8988T (cell line): ENCODE measurements around the gene OTUB1.
"Not testable (repeated sequence)": the region's sequence is repeated elsewhere in the genome, so short reads cannot be mapped to it uniquely, and the experiment has no call there.

Experiments
- DNase-seq: peaks from one replicate; pipeline ENCODE4 v3.0.0; 2011

Gene OTUB1, protein sequence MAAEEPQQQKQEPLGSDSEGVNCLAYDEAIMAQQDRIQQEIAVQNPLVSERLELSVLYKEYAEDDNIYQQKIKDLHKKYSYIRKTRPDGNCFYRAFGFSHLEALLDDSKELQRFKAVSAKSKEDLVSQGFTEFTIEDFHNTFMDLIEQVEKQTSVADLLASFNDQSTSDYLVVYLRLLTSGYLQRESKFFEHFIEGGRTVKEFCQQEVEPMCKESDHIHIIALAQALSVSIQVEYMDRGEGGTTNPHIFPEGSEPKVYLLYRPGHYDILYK

DNA sequence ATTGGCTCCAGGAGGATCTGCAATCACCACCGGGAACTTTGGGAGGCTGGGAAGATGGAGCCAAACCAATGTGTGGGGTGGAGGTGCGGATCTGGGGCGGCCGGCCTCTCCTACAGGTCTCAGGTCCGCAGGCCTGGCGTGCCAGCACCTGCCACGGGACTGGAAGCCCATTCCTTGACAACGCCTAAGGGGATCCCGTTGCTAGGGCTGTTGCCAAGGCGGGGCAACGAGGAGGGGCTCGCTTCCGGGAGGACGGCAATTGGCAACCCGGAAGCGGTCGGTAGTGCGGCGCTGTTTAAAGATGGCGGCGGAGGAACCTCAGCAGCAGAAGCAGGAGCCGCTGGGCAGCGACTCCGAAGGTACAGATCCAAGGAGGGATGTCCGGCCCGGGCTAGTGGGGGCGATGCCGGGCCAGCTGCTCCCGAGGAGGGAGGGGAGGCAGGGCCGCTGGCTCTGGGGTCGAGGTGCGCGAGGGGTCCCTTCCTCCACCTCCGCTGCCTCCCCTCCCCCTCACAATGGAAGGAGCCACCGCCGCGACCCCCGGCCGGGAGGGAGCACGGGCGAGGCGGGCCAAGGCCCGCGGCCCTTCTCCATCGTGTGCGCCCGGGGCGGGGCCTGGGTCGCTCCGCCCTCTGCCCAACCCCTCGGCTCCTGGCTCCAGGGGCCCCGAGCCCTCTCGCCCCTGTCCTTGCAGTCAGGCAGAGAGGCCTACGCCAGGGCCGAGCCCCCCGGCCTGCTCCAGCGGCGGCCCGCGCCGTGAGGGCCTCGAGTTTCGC, at the start of gene OTUB1:
OTUB1 (plus strand) TSS at position 283 of the 776 bp plus-strand sequence; CDS start at position 302, 19 bp downstream.
- DNase-seq = peak; percentile 95

DNA sequence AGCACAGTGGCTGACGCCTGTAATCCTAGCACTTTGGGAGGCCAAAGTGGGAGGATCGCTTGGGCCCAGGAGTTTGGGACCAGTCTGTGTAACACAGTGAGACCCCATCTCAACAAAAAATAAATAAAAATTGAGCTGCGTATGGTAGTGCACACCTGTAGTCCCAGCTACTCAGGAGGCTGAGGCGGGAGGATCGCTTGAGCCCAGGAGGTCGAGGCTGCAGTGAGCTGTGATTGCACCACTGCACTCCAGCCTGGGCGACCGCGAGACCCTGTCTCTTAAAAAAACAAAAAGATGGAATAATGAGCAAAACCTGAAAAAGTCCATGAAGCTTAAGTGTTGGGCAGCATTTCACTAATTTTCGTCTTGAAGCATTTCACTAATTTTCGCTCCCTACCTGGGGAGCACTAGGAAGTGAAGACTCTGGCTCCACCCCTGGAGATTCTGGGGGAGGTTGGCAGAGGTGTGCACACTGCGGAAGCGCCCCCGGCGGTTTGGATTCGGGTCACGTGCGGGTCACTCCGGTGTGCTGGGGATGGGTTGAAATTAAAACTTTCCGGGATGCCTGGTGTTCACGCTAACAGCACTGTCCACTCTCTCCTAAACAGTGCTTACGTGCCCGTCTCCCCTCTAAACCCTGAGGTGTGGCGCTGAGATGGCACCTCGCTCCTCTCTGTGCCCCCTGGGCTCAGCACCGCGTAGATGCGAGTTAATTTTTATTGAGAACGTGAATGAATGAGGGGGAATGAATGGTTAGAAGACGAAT, 48.3 kb upstream of the OTUB1 start:
- DNase-seq = peak; percentile 82

DNA sequence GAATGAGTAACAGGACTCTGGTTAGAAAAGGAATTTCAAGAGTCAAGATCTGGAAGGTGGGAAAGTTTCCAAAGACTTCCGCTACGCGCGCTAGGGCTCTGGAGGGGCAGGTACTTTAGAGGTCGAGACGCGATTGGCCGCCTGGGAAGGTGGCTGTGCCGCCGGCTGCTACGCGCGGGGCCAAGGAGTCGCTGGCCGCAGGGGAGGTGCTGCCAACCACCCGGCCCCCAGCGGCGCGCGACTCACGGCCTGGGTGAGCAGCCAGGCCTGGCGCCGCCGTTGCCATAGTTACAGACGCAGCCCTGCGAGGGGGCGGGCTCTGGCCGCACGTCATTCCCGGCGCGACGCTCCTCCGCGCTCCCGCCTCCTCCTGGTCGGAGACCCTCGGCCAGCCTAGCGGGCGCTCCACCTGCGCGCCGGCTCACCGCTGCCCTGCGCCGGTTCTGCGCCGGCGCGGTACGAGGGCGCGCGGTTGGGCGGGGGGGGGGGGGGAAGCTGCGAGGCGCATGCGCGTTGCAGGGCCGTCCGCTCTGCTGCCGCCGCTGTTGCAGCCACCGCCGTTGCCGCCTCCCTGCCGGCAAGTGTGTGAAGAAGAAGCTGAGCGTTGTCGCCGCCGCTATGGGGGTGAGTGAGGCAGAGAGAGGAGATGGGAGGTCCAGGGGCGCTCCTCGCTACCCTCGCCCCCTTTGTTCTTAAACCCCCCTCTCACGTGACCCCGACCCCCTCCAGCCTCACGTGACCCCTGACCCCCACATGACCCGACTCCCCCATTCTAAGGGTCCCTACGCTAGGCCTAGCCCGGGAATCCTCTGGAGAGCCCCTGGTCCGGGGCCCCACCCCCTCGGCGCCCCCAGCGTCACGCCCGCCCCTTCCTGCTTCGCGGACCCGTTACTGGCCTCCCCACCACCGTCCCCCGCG, 47.5 kb upstream of the OTUB1 start, which contains the start of gene NAA40:
NAA40 (plus strand) TSS at position 524 of the 918 bp plus-strand sequence; CDS start at position 619, 95 bp downstream.
- DNase-seq = peak; percentile 98

DNA sequence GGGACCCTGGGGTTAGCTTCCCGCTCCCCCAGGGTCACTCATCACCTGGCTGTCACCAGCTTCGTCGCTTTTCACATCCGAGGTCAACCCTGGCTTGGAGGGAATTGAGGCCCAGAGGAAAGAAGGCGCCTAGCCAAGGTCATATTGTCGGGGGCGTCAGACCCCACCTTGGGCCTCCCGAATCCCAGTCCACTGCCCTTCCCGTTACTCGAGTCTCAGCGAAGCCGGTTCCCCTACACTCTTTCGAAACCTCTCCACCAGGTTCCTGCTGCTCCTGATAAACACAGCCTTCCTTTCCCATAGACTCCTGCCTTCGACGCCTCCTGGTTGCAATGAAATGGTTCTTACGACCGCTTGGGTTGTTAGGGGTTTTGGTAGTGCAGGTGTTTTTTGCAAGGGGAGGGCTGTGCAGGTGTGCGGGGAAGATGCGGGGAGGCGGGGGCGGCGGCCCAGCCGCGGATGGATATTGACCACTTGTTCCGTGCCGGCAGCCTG, 46.8 kb upstream of the OTUB1 start:
- DNase-seq = no peak

DNA sequence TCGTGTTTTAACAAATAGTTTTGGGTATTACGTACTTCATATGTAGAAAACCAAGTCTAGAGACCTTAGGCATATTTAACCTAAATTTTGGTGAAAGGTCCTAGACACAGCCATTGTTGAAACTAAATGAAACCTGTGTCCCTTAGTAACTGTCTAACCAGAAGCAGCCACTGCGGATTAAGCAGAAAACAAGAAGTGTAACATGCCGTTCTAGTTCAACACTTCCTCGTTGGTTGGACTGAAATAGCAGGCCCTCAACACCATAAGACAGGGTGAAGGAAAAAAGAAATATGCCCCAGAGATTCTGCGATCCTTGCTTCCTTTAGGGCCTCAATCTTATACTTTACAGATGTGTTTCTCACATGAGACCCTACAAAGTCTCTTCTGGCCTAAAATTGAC, 45.5 kb upstream of the OTUB1 start:
- no peak for DNase-seq

DNA sequence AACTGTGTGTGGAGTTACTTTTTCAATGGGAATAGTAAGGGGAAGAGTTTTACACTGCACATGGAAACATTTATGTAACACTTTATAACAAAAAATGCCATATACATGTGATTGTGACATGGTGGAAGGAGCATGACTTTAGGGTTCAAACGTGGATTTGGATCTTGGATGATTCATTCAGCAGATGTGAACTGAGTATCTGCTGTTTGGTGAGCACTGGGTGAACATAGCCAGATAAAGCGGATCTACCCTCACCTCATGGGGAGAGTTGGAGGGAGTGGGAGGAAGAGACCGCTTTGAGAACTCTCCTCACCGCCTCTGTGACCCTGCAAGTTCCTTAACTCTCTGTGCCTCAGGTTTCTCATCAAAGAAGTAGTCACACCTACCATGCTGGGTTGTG, 44.3 kb upstream of the OTUB1 start:
- no peak for DNase-seq

DNA sequence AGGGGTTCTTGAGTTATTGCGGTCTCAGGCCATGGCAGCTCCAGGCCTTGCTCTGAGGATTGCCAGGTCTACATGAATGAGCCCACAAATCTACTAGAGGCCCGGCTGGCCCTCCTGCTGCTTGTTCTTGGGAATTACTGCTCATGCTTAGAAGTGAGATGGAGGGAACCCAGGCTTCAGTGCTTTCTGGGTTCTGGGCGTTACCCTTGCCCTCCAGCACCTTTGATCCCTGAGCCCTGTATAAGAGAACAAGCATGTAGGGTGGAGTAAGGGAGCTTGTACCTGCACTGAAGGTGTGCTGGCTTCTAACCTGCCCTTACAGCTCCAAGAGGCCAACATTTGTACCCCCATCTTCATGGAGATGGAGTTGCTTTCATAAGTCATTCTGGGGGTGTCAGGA, 43.4 kb upstream of the OTUB1 start:
- no peak for DNase-seq

DNA sequence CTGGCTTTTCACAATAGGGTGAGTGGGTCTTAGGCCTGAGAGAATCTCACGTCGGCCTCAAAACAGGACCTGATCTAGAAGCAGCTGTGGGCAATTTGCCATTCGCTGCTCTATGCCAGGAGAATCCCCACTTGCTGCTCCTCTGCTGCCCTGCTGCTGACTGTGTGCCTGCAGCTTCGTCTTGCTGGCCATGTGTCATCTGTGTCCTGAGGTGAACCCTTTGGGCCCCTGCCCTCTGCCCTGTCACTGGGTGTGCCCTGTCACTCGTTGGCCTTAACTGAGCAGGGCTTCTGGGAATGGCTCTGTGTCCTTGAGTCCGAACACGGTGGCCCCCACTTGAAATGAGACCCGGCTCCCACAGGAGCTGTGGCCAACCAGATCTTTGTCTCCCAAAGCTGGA, 41.3 kb upstream of the OTUB1 start:
- no peak for DNase-seq

DNA sequence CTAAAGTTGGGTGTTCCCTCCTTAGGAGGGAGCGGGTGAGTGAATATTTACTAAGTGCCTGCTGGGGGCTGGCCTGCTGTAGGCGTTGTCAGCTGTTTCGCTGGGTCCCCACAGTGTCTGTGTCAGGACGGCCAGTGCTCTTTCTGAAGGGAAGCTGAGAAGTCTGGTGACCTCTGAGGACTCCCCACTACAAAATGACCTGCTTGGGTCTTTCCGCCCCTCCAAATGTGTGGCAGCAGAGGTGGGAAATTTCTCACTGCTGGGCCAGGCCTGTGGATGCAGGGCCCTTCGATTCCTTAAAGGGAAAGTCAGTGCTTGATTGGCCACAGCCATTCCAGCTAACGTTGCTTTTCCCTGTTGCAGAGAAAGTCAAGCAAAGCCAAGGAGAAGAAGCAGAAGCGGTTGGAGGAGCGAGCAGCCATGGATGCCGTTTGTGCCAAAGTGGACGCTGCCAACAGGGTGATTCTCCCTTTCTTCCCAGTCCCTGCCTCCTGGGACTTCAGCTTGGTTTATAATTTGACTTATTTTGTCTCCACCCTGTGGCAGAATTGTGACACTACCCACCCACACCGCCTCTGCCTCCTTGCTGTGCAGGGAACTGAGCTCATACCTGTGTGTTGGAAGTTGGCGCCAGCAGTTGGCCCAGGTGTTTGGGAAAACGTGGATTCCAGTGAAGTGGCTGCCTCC, 40.6 kb upstream of the OTUB1 start:
- DNase-seq = peak; percentile 87

DNA sequence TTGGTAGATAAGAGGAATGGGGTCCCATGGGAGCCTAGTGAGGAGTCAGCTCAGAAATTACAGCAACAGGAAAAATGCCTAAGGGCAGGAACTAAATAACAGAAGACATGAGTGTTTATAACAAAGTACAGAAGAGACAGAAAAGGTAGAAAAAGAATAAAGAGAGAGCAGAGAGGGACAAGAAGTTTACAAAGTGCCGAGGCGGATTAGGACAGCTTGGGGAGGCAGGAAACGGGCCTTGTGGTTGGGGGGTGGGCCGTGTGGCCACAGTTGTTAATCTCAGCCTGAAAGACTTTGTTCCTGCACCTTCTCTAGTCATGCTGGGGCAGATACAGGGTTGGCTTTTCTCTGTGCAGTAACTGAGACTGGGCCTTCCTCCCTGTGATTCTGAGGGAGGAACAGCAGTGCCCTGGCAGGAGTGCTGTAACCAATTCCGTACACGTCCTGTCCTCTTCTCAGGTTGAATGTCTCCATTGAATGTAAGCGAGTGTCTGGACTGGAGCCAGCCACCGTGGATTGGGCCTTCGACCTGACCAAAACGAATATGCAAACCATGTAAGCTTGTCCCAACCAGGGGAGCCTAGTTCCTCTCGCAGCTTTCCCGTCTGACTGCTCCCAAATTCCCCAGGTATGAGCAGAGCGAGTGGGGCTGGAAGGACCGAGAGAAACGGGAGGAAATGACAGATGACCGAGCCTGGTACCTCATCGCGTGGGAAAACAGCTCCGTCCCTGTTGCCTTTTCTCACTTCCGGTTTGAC, 34.3 kb upstream of the OTUB1 start:
- no peak for DNase-seq

DNA sequence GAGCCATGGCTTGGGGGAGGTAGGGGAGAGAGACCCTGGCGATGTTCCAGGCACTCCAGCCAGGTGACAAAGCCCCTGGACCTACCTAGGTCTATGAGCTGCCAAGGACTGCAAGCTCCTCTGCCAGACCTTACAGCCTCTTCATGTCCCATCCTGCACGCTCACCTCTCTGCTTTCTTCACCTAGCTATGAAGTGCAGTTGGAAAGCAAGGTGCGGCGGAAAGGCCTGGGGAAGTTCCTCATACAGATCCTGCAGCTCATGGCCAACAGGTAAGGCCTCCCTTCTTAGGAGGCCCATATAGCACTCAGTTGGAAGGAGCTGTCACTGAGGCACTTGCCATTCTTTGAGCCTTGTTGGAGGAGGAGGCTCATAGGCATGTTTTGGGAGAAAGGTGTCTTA, 33.7 kb upstream of the OTUB1 start:
- DNase-seq = no peak

DNA sequence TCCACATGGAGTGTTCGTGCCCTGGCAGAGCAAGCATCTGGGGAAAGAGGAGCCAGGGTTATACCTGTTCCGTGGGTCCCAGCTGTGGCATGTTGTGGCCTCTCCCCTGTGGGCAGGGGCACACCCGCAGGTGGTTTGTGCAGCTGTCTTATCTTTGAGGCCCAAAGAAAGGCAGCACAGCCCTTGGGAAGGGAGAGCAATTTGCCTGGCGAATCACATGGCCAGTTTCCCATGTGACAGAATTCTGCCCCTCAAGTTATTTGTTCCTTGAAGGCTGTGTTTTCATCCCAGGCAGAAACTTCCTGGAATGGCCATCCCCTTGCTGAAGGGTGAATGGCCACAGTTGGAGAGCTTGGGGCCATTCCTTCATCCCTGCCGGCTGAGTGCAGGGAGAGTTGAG, 28.2 kb upstream of the OTUB1 start:
- no peak for DNase-seq

DNA sequence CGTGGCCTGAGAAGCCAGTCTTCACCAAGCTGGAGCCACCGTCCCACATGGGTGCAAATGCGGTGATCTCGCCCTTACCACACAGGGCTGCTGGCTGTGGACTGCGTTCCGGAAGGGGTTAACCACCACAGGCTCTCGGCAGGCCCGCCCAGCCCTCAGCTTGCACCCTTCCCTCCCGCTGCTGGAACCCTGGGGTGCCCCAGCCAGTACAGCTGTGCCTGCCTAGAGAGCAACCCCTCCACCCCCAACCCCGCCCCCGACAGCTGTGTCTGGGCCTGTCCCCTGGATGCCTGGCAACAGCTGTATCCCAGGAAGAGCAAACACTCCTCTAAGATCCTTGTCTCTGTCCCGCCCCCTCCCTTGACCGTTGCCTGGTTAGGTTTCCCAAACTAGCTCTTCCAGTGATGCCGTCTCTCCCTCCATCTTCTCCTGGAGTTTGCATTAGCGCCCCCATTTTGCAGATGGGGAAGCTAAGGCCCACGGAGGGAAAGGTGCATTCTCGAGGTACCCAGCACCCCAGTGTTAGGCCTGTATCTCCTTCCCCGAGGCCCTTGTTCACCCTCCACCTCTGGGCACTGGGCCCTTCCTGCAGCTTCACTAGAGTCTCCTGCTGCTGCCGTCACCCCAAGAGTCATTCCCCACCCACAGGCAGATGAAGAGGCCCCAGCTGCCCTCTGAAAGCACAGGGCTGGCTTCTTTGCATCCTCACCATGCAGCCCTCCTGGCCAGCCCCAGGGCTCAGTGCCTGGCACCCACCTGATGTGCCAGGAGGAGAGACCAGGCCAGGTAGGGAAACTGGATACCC, 24.4 kb upstream of the OTUB1 start:
- DNase-seq = peak; percentile 23

DNA sequence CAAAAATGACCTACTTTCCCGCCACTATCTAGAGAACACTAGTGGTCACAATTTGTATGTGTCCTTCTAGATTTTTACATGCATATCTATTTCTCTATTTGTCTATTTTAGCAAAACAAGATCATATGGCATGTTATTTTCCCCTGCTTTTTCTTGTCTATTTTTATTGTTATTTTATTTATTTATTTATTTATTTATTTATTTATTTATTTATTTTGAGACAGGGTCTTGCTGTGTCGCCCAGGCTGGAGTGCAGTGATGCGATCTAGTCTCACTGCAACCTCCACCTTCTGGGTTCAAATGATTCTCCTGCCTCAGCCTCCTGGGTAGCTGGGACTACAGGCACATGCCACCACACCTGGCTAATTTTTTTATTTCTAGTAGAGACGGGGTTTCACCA, 22.3 kb upstream of the OTUB1 start:
- DNase-seq = not testable (repeated sequence)

DNA sequence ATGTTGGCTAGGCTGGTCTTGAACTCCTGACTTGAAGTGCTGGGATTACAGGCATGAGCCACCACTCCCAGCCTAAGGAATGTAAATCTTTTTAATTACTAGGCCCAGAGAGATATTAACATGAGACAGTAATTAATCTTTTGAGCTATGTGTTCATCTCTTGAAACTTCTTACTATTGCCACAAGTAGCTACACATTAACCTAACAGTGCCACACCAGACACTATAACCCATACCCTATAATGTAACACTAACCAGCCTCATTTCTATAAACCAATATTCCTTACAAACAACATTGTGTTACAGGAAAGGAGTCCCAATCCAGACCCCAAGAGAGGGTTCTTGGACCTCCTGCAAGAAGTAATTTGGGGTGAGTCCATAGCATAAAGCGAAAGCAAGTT, 19.8 kb upstream of the OTUB1 start:
- no peak for DNase-seq

DNA sequence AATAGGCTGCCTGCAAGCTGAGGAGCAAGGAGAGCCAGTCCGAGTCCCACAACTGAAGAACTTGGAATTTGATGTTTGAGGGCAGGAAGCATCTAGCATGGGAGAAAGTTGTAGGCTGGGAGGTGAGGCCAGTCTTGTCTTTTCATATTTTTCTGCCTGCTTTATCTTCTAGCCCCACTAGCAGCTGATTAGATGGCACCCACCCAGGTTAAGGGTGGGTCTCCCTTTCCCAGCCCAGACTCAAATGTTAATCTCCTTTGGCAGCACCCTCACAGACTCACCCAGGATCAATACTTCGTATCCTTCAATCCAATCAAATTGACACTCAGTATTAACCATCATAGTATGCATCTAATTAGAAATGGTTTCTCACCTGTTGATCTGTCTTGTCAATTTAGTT, 16.8 kb upstream of the OTUB1 start:
- DNase-seq = no peak

DNA sequence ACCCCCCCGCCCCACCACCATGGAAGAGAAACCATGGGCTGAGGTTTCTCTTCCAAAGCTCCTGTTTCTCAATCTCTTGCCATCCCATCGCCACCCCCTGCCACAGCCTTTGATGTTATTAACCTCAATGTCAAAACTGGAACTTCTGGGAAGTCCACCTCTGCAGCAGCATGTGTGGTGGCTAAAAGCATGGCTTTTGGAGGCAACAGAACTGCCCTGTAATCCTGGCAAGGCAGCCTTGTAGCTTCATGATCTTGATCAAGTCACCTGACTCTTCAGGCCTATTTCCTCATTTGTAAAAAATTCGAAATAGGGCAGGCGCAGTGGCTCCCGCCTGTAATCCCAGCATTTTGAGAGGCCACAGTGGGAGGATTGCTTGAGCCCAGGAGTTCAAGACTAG, 15.3 kb upstream of the OTUB1 start:
- no peak for DNase-seq

DNA sequence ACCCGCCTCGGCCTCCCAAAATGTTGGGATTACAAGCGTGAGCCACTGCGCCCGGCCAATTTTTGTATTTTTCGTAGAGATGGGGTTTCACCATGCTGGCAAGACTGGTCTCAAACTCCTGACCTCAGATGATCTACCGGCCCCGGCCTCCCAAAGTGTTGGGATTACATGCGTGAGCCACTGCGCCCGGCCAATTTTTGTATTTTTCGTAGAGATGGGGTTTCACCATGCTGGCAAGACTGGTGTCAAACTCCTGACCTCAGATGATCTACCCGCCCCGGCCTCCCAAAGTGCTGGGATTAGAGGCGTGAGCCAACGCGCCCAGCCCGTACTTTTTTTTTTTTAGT, 12.4 kb upstream of the OTUB1 start:
- DNase-seq = not testable (repeated sequence)

DNA sequence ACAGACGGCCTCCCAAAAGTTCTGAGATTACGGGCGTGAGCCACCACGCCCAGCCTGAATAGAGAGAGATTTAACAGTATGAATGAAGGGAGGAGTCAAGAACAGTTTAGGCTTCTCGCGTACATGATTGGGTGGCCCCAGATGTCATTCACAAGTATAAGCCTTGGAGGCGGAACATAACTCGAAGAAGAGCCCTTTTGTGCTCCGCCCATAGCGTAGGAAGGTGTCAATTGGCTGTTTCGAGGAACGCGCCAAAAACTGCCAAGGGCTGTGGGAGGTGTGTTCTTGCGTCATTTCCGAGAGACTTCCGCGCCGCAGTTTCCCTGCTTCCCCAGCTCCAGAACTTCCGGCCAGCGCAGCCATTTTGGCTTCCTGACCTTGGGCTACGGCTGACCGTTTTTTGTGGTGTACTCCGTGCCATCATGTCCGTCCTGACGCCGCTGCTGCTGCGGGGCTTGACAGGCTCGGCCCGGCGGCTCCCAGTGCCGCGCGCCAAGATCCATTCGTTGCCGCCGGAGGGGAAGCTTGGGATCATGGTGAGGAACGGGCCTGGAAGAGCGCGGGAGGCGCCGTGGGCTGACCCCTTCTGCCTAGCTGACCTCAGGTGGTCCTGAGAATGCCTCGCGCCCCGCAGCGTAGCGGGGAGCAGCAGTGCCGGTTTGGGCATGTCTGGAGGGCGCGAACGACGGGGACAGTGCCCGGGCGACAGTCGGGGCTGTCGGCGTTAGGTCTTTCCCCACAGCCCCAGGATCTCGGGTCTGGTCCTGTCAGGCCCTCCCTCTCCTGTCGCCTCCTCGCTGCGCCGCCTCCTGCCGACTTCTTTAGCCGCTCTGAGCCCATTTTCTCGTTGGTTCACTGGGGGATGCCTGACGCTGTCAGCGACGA, 11.7 kb upstream of the OTUB1 start, which contains the start of gene COX8A:
COX8A (plus strand) TSS at position 362 of the 885 bp plus-strand sequence; CDS start at position 423, 61 bp downstream.
- peak; percentile 88 for DNase-seq
